PC-3 (cell line): ENCODE results near the gene USP2. TPM values are rescaled to one million over a fixed set of nuclear protein-coding genes. Genes with fewer than 3 reads are reported as not detected.

Experiments
- ATAC-seq: fragments of 200-7000 bp; cut with Tn5 transposase; 2 replicates; pipeline ENCODE4 v1.9.1; 2020; ENCODE audit warnings: mild to moderate bottlenecking, moderate library complexity
- BruUV-seq: library from RNA; stranded (reverse); fragments of 400-500 nt; replicated peaks from 2 replicates; lab custom pipeline; 2021; lab: Mats Ljungman, UMichigan
- CTCF ChIA-PET: fragments of 300-600 bp; sonication (Branson Sonifier 250); formaldehyde crosslinking; loops from one replicate; lab custom pipeline; 2022; ENCODE audit warnings: antibody characterized with exemption; lab: Charles Lee
- POLR2A ChIA-PET: fragments of 300-600 bp; sonication (Branson Sonifier 250); formaldehyde crosslinking; loops from one replicate; lab custom pipeline; 2022; ENCODE audit warnings: antibody characterized with exemption; ENCODE audit not compliant: unreplicated experiment; lab: Charles Lee
- DNase-seq: peaks from one replicate; pipeline ENCODE4 v3.0.0-alpha.2; 2015
- H2AFZ ChIP-seq: fragments of 300-600 bp; sonication (generic); 2 replicates; pipeline ENCODE4 v1.6.0; 2016; ENCODE audit warnings: antibody characterized with exemption, low read length
- H3F3A ChIP-seq: fragments of 300-600 bp; sonication (generic); one replicate; pipeline ENCODE4 v1.6.0; 2017; ENCODE audit warnings: antibody characterized with exemption, low read length, control low read depth, mild to moderate bottlenecking; ENCODE audit not compliant: unreplicated experiment
- H3K27ac ChIP-seq: fragments of 300-600 bp; sonication (generic); 2 replicates; pipeline ENCODE4 v1.5.1; 2016; ENCODE audit warnings: mild to moderate bottlenecking, low read length
- H3K27me3 ChIP-seq: fragments of 300-600 bp; sonication (generic); 2 replicates; pipeline ENCODE4 v1.6.1; 2016; ENCODE audit warnings: low read length, mixed read lengths
- H3K36me3 ChIP-seq: fragments of 300-600 bp; sonication (generic); 2 replicates; pipeline ENCODE4 v1.6.1; 2016; ENCODE audit warnings: low read depth, mixed run types, low read length, mixed read lengths
- H3K4me1 ChIP-seq: fragments of 300-600 bp; sonication (generic); 2 replicates; pipeline ENCODE4 v1.5.1; 2016; ENCODE audit warnings: low read length; ENCODE audit not compliant: insufficient read depth
- H3K4me2 ChIP-seq: fragments of 300-600 bp; sonication (generic); 2 replicates; pipeline ENCODE4 v1.6.0; 2016; ENCODE audit warnings: low read length
- H3K4me3 ChIP-seq: fragments of 300-600 bp; sonication (generic); 2 replicates; pipeline ENCODE4 v1.5.1; 2016; ENCODE audit warnings: mild to moderate bottlenecking, low read length, mixed read lengths
- H3K79me2 ChIP-seq: fragments of 300-600 bp; sonication (generic); 2 replicates; pipeline ENCODE4 v1.6.1; 2017; ENCODE audit warnings: low read length, mixed read lengths
- H3K9ac ChIP-seq: fragments of 300-600 bp; sonication (generic); 2 replicates; pipeline ENCODE4 v1.6.0; 2016; ENCODE audit warnings: mild to moderate bottlenecking, low read length
- H3K9me2 ChIP-seq: fragments of 300-600 bp; sonication (generic); replicated peaks from 2 replicates; pipeline ENCODE4 v1.6.1; 2016; ENCODE audit warnings: mixed run types, low read length, mixed read lengths
- H3K9me3 ChIP-seq: fragments of 300-600 bp; sonication (generic); 2 replicates; pipeline ENCODE4 v1.6.1; 2016; ENCODE audit warnings: low read length, mixed read lengths
- H4K20me1 ChIP-seq: fragments of 300-600 bp; sonication (generic); 2 replicates; pipeline ENCODE4 v1.6.1; 2016; ENCODE audit warnings: low read length, mixed read lengths
- CTCF ChIP-seq: fragments of 300-600 bp; sonication (generic); conservative IDR thresholded peaks from 2 replicates; pipeline ENCODE4 v1.5.1; 2017; ENCODE audit warnings: antibody characterized with exemption, low read depth, mild to moderate bottlenecking, low read length
- EZH2 ChIP-seq: fragments of 300-600 bp; sonication (generic); IDR thresholded peaks from one replicate; pipeline ENCODE4 v1.6.1; 2017; ENCODE audit warnings: antibody characterized with exemption, mild to moderate bottlenecking, low read length; ENCODE audit not compliant: unreplicated experiment
- EZH2phosphoT487 ChIP-seq: fragments of 300-600 bp; sonication (generic); IDR thresholded peaks from 2 replicates; pipeline ENCODE4 v1.6.1; 2018; ENCODE audit warnings: mild to moderate bottlenecking, antibody characterized with exemption, low read length, borderline replicate concordance
- intact Hi-C: fragments of 100-400 bp; cut with micrococcal nuclease; formaldehyde crosslinking; loops from 2 replicates; pipeline ENCODE4 v1.9.0; 2023
- total RNA-seq: library from RNA; depleted of rRNA; stranded (reverse); fragments of >200 nt; gene quantifications from 2 replicates; pipeline ENCODE4 v1.2.3, GENCODE V29; 2014

USP2 gene
- total RNA-seq, 1 experiment from 2014 or later = 1.8 TPM

GRCh38 chr11:119316729-119317591 lies 64.5 kb downstream of the USP2 start, which contains the start of gene MCAM:
Gene MCAM (minus strand): TSS chr11:119317130. CDS start chr11:119317101, 29 bp downstream.
- peak; percentile 53 for DNase-seq
- no peaks in the 10 kb centered on the region for H3K9me2 ChIP-seq
- ATAC-seq = peak; percentile 11
- no peaks in the 10 kb centered on the region for H3F3A ChIP-seq
- H3K9me3 ChIP-seq = no peaks in the 10 kb centered on the region
- peak within 1 kb of the TSS; percentile 63 for H3K9ac ChIP-seq
- H3K36me3 ChIP-seq = peaks cover 25% of the 10 kb centered on the region
- H3K4me1 ChIP-seq = peaks cover 43% of the 10 kb centered on the region
- ChIA-PET CTCF (no interaction called here), POLR2A (interaction anchor here (0.5 to 0.7 kb wide), 2 partner anchors 44 to 142 kb away, joined by 3 read pairs; no protein-coding TSS in a partner anchor)
- peak within 1 kb of the TSS; percentile 64 for H3K27ac ChIP-seq
- peaks cover 29% of the 10 kb centered on the region for H3K79me2 ChIP-seq
- H3K4me3 ChIP-seq = peak within 1 kb of the TSS; percentile 92
- H3K27me3 ChIP-seq = no peaks in the 10 kb centered on the region
- peak within 1 kb of the TSS; percentile 71 for H2AFZ ChIP-seq
- intact Hi-C loops = no loop called here
- H3K4me2 ChIP-seq = peak within 1 kb of the TSS; percentile 94
- no TSS peak for BruUV-seq
- 0 out of 2 replicates have a peak, but pooled peaks cover 5% of the 10 kb centered on the region for H4K20me1 ChIP-seq
- TF ChIP-seq EZH2phosphoT487 (no peak), EZH2 (no peak), CTCF (no peak)

DNA sequence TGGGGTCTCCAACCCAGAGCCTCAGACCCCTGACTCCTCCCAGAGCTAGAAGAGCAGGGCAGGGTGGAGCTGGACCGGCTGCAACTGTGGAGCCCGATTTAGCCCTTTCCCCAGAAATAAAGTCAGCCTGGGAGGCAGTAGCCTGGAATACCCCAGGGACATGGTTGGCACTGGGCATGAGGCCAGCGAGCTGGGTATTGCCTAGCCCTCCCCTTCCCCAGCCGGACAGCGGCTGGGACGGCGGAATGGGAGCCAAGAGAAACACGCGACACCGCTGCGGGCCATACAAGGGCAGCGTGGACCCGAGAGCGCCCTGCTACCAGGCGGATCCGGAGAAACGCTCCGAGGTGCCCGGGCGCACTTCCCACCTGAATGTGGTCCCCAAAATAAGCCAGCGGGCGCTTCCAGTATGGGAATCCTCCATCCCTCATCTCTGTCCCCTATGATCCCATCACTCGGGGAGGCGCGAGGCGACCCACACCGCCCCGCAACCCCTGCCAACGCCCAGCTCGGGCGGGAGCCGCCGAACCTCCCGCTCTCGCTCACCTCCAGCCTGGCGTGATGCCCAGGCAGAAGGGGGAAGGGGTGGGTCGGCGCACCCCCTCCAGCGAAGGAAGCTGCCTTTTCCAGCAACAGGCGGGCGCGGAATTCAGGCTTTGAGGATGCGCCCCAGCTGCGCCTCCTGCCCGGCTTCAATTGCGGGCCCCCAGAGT lies 65.3 kb downstream of the USP2 start:
- Histone ChIP-seq H3K4me3 (peak overlapping the region; percentile 92), H3K9me2 (no peaks in the 10 kb centered on the region), H3K4me2 (peak overlapping the region; percentile 94), H3K79me2 (peaks cover 29% of the 10 kb centered on the region), H3F3A (no peaks in the 10 kb centered on the region), H4K20me1 (0 out of 2 replicates have a peak, but pooled peaks cover 5% of the 10 kb centered on the region), H3K27me3 (no peaks in the 10 kb centered on the region), H2AFZ (peak overlapping the region; percentile 71), H3K4me1 (peaks cover 38% of the 10 kb centered on the region), H3K36me3 (peaks cover 27% of the 10 kb centered on the region), H3K27ac (peak overlapping the region; percentile 53), H3K9me3 (no peaks in the 10 kb centered on the region), H3K9ac (peak overlapping the region; percentile 63)
- ChIA-PET CTCF (interaction anchor here (1.3 kb wide), 1 partner anchor 22 kb away, joined by 6 read pairs; no protein-coding TSS in a partner anchor), POLR2A (interaction anchor here (0.7 kb wide), 1 partner anchor 143 kb away, joined by 3 read pairs; no protein-coding TSS in a partner anchor)
- TF ChIP-seq EZH2phosphoT487 (no peak), EZH2 (no peak), CTCF (no peak)
- DNase-seq (peak; percentile 67), ATAC-seq (peak; percentile 9)
- intact Hi-C loops = no loop called here
- TSS peak; percentile 90 for BruUV-seq
